Measurements from ENCODE around the gene OBP2A. TPM values are rescaled to one million over a fixed set of nuclear protein-coding genes. Genes with fewer than 3 reads are reported as not detected.

OBP2A gene
- total and polyA plus RNA-seq, 2 donors (not counting 3 experiments of a cell fraction or from before 2014, with no cell fraction given) = not detected

GRCh38 chr9:135582541-135582940 lies 36.6 kb downstream of the OBP2A start:
- Histone ChIP-seq H3K27ac (ENCODE audit: insufficient read depth, low read depth, low read length) (no peak overlapping the region), H3K27me3 (ENCODE audit: control insufficient read depth in 2 of 2, insufficient read depth in 2 of 2, low read length in 2 of 2) (no peaks in the 10 kb centered on the region), H3K36me3 (ENCODE audit: control insufficient read depth in 2 of 2, extremely low read depth in 1 of 2, insufficient read depth in 2 of 2, low read length in 2 of 2) (no peaks in the 10 kb centered on the region), H3K4me3 (replicated peaks in 1 of 3; ENCODE audit: insufficient read depth in 1 of 3, low read depth in 1 of 3, low read length in 3 of 3) (no peak overlapping the region), H3K79me2 (ENCODE audit: control insufficient read depth, insufficient read depth, low read length) (no peaks in the 10 kb centered on the region), H3K4me1 (ENCODE audit: control insufficient read depth, extremely low read depth, insufficient read depth, low read length) (peaks cover 4% of the 10 kb centered on the region), H3K4me2 (ENCODE audit: insufficient read depth, low read length) (no peak overlapping the region), H3K9ac (replicated peaks; ENCODE audit: extremely low read depth, insufficient read depth, low read length) (no peak overlapping the region), H2AFZ (ENCODE audit: low read depth, low read length) (no peak overlapping the region), H4K20me1 (replicated peaks; ENCODE audit: control insufficient read depth, extremely low read depth, insufficient read depth, low read length) (no peaks in the 10 kb centered on the region), H3K9me1 (replicated peaks; ENCODE audit: control insufficient read depth, extremely low read depth, insufficient read depth, low read length) (no peaks in the 10 kb centered on the region), H3K9me3 (replicated peaks; ENCODE audit: control insufficient read depth, insufficient read depth, low read length) (no peaks in the 10 kb centered on the region)
- TF ChIP-seq EZH2 (IDR thresholded peaks at IDR 0.05; ENCODE audit: borderline replicate concordance, low read depth, low read length, severe bottlenecking) = no peak
- TF ChIP-seq FOS (IDR thresholded peaks at IDR 0.05; ENCODE audit: borderline replicate concordance, insufficient read depth, low read length) = no peak
- TF ChIP-seq JUN (IDR thresholded peaks at IDR 0.05; ENCODE audit: borderline replicate concordance, insufficient read depth, insufficient read length, low read depth) = no peak
- TF ChIP-seq CTCF (IDR thresholded peaks at IDR 0.05; ENCODE audit: extremely low read depth in 1 of 2, insufficient read depth in 1 of 2, low read depth in 1 of 2, low read length in 2 of 2) = no peak
- no peak for TF ChIP-seq GATA2 (IDR thresholded peaks at IDR 0.05; ENCODE audit: insufficient read depth, insufficient read length, low read depth, low read length)
- TF ChIP-seq POLR2AphosphoS5 (IDR thresholded peaks at IDR 0.05; ENCODE audit: insufficient read depth, low read depth, low read length) = no peak
- no peak for TF ChIP-seq MYC (IDR thresholded peaks at IDR 0.05; ENCODE audit: low read depth, low read length)
- no peak for TF ChIP-seq POLR2A (IDR thresholded peaks at IDR 0.05; ENCODE audit: low read depth, low read length)
- TF ChIP-seq MAX (IDR thresholded peaks at IDR 0.05; ENCODE audit: insufficient read depth, insufficient read length) = no peak
- dilution Hi-C loops (cut with MboI; ENCODE audit: extremely low pct_ligation_motif_present, low sequenced_read_pairs) = no loop called here
- DNase-seq (ENCODE audit: low read depth, low spot score) (no peak), FAIRE-seq (no peak)
- POLR2A ChIA-PET = no interaction called here
- intact Hi-C loops (cut with micrococcal nuclease) = no loop called here
- no TSS peak for BruUV-seq (replicated peaks)
- CTCF ChIA-PET = no interaction called here
